NCI-H226 (cell line): ENCODE data around the gene BCL2L1.

Source experiments
- DNase-seq: peaks from one replicate; pipeline ENCODE4 v3.0.0-alpha.2; 2015

The BCL2L1 gene

GRCh38 chr20:31691646-31692275, 30.9 kb downstream of the BCL2L1 start:
- no peak for DNase-seq

GRCh38 chr20:31690124-31690666, 32.5 kb downstream of the BCL2L1 start:
- DNase-seq: no peak

- no peak for DNase-seq
Measured at GRCh38 chr20:31689141-31689540, 33.5 kb downstream of the BCL2L1 start.

GRCh38 chr20:31687777-31688176, 34.9 kb downstream of the BCL2L1 start:
- no peak for DNase-seq

GRCh38 chr20:31685853-31686643, 36.6 kb downstream of the BCL2L1 start:
- DNase-seq: no peak

- DNase-seq: no peak
Measured at GRCh38 chr20:31684153-31685015, 38.3 kb downstream of the BCL2L1 start.

- DNase-seq: no peak
Measured at GRCh38 chr20:31682927-31683326, 39.7 kb downstream of the BCL2L1 start.

GRCh38 chr20:31682352-31682751, 40.3 kb downstream of the BCL2L1 start:
- no peak for DNase-seq

- no peak for DNase-seq
Measured at GRCh38 chr20:31681769-31682168, 40.9 kb downstream of the BCL2L1 start.

- no peak for DNase-seq
Measured at GRCh38 chr20:31681128-31681727, 41.4 kb downstream of the BCL2L1 start.

- no peak for DNase-seq
Measured at GRCh38 chr20:31680286-31681127, 42.2 kb downstream of the BCL2L1 start.

- DNase-seq: no peak
Measured at GRCh38 chr20:31679357-31680285, 43.0 kb downstream of the BCL2L1 start.

GRCh38 chr20:31678389-31679356, 44.0 kb downstream of the BCL2L1 start:
- peak; percentile 58 for DNase-seq

- DNase-seq: no peak
Measured at GRCh38 chr20:31677553-31678260, 45.0 kb downstream of the BCL2L1 start.

GRCh38 chr20:31676609-31676989, 46.1 kb downstream of the BCL2L1 start:
- no peak for DNase-seq

GRCh38 chr20:31675828-31676608, 46.6 kb downstream of the BCL2L1 start:
- DNase-seq: peak; percentile 85

- peak; percentile 94 for DNase-seq
Measured at GRCh38 chr20:31674895-31675827, 47.5 kb downstream of the BCL2L1 start.
